Activated naive CD4-positive, alpha-beta T cell treated with anti-CD3 and anti-CD28 coated beads for 36 hours (primary cell): Measurements from ENCODE around the gene FOXO3B. TPM values are rescaled to one million over a fixed set of nuclear protein-coding genes. Genes with fewer than 3 reads are reported as not detected.
A peak's percentile ranks its signal among the peaks of the same experiment; 100 is the strongest.
"Not testable (repeated sequence)": the region's sequence is repeated elsewhere in the genome, so short reads cannot be mapped to it uniquely, and the experiment has no call there.

Experiments used
- CTCF ChIA-PET: fragments of 350-600 bp; sonication (Branson Sonifier 250); formaldehyde crosslinking; loops from one replicate; lab custom pipeline; 2021; ENCODE audit warnings: antibody characterized with exemption; lab: Charles Lee
- DNase-seq: peaks from one replicate; pipeline ENCODE4 v3.0.0-alpha.2; 2020
- H3K27ac Mint-ChIP-seq: one replicate; pipeline ENCODE4 v1.8.0; 2021; ENCODE audit warnings: mild to moderate bottlenecking, mixed read lengths
- H3K27me3 Mint-ChIP-seq: one replicate; pipeline ENCODE4 v1.8.0; 2021; ENCODE audit warnings: low read depth, mixed read lengths
- H3K36me3 Mint-ChIP-seq: one replicate; pipeline ENCODE4 v1.8.0; 2021; ENCODE audit warnings: low read depth, mixed read lengths
- H3K4me1 Mint-ChIP-seq: one replicate; pipeline ENCODE4 v1.8.0; 2021; ENCODE audit warnings: low read depth, mixed read lengths
- H3K4me3 Mint-ChIP-seq: one replicate; pipeline ENCODE4 v1.8.0; 2021; ENCODE audit warnings: mild to moderate bottlenecking, moderate library complexity, mixed read lengths
- H3K9me3 Mint-ChIP-seq: one replicate; pipeline ENCODE4 v1.8.0; 2021; ENCODE audit warnings: mixed read lengths
- intact Hi-C: fragments of 100-400 bp; cut with micrococcal nuclease; formaldehyde crosslinking; loops from one replicate; pipeline ENCODE4 v1.15.1; 2023
- total RNA-seq, 2 experiments: library from RNA; stranded (reverse); gene quantifications; one replicate each; pipeline ENCODE4 v1.2.3, GENCODE V29; 2021

FOXO3B gene
- total RNA-seq, 2 experiments from 2014 or later: 2.0 to 2.2 TPM

DNA sequence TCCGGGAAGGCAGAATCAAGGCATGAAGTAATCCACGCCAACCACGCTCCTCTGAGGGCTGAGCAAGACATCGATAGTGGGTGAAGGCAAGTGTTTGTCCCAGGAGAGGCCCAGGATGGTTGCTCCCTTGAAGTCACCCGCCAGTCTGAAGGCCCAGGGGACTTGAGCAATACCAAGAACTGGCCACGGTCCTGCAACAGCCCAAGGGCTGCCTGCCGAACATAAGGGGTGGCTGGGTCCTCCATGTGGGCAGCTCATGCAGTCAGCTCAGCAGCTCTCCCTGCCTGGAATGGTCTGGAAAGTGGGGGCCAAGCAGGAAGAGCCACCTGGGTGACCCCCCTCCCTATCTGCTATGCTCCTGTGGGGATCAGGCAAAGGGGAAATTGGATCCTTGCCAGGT lies 46.3 kb downstream of the FOXO3B start:
- H3K27ac Mint-ChIP-seq, DNase-seq, H3K36me3 Mint-ChIP-seq, H3K4me1 Mint-ChIP-seq, CTCF ChIA-PET, H3K9me3 Mint-ChIP-seq, intact Hi-C loops, H3K4me3 Mint-ChIP-seq: not testable (repeated sequence)
- peaks cover 17% of the 10 kb centered on the region for H3K27me3 Mint-ChIP-seq

DNA sequence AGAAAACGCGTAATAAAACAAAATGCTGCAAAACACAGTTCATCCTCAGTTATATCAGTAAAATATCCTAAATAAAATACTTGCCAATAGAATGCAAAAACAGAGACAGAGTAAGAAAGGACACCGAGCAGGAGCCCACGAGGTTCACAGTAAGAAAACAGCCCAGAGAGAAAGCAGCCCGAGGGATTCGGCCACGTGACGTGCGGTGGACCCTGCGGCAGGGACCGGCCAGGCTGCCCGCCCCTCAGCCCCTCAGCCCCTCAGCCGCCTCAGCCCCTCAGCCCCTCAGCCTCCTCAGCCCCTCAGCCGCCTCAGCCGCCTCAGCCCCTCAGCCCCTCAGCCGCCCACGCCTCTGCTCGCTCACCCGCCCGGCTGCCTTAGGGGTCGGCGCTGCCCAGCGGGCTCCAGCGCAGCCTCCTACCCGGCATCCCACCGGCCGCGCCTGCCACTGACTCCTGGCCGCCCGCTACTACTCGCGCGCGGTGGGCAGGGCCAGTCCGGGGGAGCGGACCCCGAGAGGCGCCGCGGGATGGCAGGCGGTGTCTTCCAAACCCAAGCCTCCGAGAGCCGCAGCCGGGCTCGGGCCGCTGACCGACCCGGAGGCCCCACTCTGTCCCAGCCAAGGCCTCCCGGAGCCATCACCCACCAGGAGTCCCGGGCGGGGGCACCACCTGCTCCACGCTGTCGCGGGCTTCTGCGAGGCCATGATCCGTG lies 47.4 kb downstream of the FOXO3B start:
- H3K4me3 Mint-ChIP-seq: peak overlapping the region; percentile 61
- CTCF ChIA-PET: not testable (repeated sequence)

More for the DNA sequence above, 47.4 kb downstream of the FOXO3B start:
- H3K4me1 Mint-ChIP-seq, H3K27ac Mint-ChIP-seq, H3K36me3 Mint-ChIP-seq, DNase-seq, H3K9me3 Mint-ChIP-seq, intact Hi-C loops: not testable (repeated sequence)
- peaks cover 17% of the 10 kb centered on the region for H3K27me3 Mint-ChIP-seq

Other genes with a start within 250 kb of the FOXO3B start
- under 1 TPM; 0.45 to 0.54 TPM for gene LGALS9C, start 205.5 kb downstream of the FOXO3B start, total RNA-seq
- gene TBC1D28, start 37.9 kb downstream of the FOXO3B start, total RNA-seq: not detected
- gene FBXW10, start 61.7 kb upstream of the FOXO3B start, total RNA-seq: under 1 TPM in 1 of 2 experiments, not detected in 1; 0.10 TPM
- 10 to 100 TPM; 19.3 to 24.4 TPM for gene TVP23B, start 98.9 kb upstream of the FOXO3B start, total RNA-seq
- 10 to 100 TPM; 31.1 to 33.7 TPM for gene PRPSAP2, start 175.8 kb upstream of the FOXO3B start, total RNA-seq